SK-N-SH (cell line): ENCODE data around the gene TSC2.

ENCODE experiments used
- CTCF ChIP-seq: fragments of 200-600 bp; sonication (generic); IDR thresholded peaks from 2 replicates; pipeline ENCODE4 v1.6.1; 2017; ENCODE audit warnings: antibody characterized with exemption, mild to moderate bottlenecking, moderate library complexity
- TAF1 ChIP-seq: IDR thresholded peaks from 2 replicates; pipeline ENCODE4 v1.6.1; 2012; ENCODE audit warnings: low read depth, mild to moderate bottlenecking, low read length, moderate library complexity, borderline replicate concordance
- YY1 ChIP-seq: IDR thresholded peaks from 2 replicates; pipeline ENCODE4 v1.4.0; 2012; ENCODE audit warnings: low read depth, mild to moderate bottlenecking

GRCh38 chr16:2086812-2087747 lies 39.3 kb downstream of the TSC2 start:
- TF ChIP-seq TAF1, result no peak
- no peak for TF ChIP-seq YY1
- no peak for TF ChIP-seq CTCF
